HUES64 (cell line): ENCODE results near the gene COL9A3.
A peak's percentile ranks its signal among the peaks of the same experiment; 100 is the strongest.
"Not testable (repeated sequence)": the region's sequence is repeated elsewhere in the genome, so short reads cannot be mapped to it uniquely, and the experiment has no call there.

Experiments used
- H3K27ac ChIP-seq: 2 replicates; pipeline ENCODE4 v1.7.0; 2013; ENCODE audit warnings: low read depth, low read length, inconsistent platforms
- H3K27me3 ChIP-seq: 2 replicates; pipeline ENCODE4 v1.6.1; 2013; ENCODE audit warnings: mild to moderate bottlenecking, low read length; ENCODE audit not compliant: insufficient read depth
- H3K36me3 ChIP-seq: 2 replicates; pipeline ENCODE4 v1.6.1; 2013; ENCODE audit warnings: mild to moderate bottlenecking, low read length; ENCODE audit not compliant: insufficient read depth
- H3K4me1 ChIP-seq: 2 replicates; pipeline ENCODE4 v1.6.1; 2013; ENCODE audit warnings: mild to moderate bottlenecking, low read length, moderate library complexity; ENCODE audit not compliant: insufficient read depth
- H3K4me3 ChIP-seq: 2 replicates; pipeline ENCODE4 v1.5.1; 2013; ENCODE audit warnings: mild to moderate bottlenecking, low read length, moderate library complexity
- H3K9ac ChIP-seq: 2 replicates; pipeline ENCODE4 v1.6.1; 2013; ENCODE audit warnings: mild to moderate bottlenecking, low read depth, low read length
- H3K9me3 ChIP-seq: 2 replicates; pipeline ENCODE4 v1.6.1; 2013; ENCODE audit warnings: low read depth, low read length; ENCODE audit not compliant: insufficient read depth
- WGBS: fragments of 150-250, 120-280 bp; methylation state at CpG from one replicate; pipeline ENCODE4 v1.1.7; 2013; ENCODE audit warnings: missing lambda C conversion rate; 5-methylcytosine and 5-hydroxymethylcytosine counted together

Gene COL9A3

DNA sequence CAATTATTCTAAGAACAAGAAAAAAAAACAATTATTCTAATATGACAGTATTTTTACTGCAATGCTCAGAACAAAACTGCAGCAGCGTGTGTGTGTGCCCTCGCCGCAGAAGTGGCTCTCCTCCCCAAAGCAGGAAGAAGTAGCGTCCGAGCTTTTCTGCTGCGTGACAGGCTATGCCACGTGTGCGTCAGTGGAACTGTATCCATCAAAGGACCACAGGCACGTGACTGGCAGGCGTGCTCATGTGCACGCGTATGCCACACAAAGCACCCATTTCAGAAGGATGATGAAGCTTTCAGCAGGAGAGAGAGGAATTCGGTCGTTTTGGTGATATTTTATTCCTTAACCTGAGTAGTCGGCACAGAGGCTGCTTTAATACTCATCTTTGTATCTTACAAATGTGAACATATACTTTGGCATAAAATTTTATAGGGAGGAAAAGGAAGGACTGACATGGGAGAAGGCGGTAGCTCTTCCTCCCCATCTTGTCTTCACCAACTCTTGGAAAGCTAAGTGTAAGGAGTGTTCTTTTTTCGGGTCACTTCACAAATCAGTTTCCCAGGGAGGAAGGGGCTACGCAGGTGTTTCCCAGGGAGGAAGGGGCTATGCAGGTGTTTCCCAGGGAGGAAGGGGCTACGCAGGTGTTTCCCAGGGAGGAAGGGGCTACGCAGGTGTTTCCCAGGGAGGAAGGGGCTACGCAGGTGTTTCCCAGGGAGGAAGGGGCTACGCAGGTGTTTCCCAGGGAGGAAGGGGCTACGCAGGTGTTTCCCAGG, 41.4 kb downstream of the COL9A3 start:
- H3K36me3 ChIP-seq, result peaks cover 46% of the 10 kb centered on the region
- no peak overlapping the region for H3K4me3 ChIP-seq
- no peak overlapping the region for H3K9ac ChIP-seq
- no peaks in the 10 kb centered on the region for H3K9me3 ChIP-seq
- H3K4me1 ChIP-seq, result peaks cover 6% of the 10 kb centered on the region
- no peak overlapping the region for H3K27ac ChIP-seq
- 95% methylated on average over 17 of the region's 23 CpGs for WGBS
- peaks cover 8% of the 10 kb centered on the region; the same call in 1 of the 2 replicates for H3K27me3 ChIP-seq

DNA sequence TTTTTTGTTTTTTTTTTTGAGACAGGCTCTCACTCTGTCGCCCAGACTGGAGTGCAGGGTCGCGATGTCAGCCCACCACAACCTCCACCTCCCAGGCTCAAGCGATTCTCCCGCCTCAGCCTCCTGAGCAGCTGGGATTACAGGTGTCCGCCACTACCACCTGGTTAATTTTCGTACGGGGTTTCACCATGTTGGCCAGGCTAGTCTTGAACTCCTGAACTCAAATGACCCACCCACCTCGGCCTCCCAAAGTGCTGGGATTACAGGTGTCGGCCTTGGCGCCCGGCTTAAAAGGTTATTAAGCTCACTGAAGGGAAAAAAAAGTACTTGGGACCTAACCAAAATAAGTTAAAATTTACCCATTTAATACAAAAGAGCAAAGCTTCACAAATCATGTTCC, 42.9 kb downstream of the COL9A3 start:
- no peak overlapping the region for H3K9ac ChIP-seq
- peaks cover 32% of the 10 kb centered on the region for H3K36me3 ChIP-seq
- peak overlapping the region; percentile 72 for H3K4me3 ChIP-seq
- no peaks in the 10 kb centered on the region for H3K9me3 ChIP-seq
- no peak overlapping the region for H3K27ac ChIP-seq
- peaks cover 8% of the 10 kb centered on the region; the same call in 1 of the 2 replicates for H3K27me3 ChIP-seq
- WGBS, result 89% methylated on average over 12 of the region's 12 CpGs
- H3K4me1 ChIP-seq, result peaks cover 6% of the 10 kb centered on the region

DNA sequence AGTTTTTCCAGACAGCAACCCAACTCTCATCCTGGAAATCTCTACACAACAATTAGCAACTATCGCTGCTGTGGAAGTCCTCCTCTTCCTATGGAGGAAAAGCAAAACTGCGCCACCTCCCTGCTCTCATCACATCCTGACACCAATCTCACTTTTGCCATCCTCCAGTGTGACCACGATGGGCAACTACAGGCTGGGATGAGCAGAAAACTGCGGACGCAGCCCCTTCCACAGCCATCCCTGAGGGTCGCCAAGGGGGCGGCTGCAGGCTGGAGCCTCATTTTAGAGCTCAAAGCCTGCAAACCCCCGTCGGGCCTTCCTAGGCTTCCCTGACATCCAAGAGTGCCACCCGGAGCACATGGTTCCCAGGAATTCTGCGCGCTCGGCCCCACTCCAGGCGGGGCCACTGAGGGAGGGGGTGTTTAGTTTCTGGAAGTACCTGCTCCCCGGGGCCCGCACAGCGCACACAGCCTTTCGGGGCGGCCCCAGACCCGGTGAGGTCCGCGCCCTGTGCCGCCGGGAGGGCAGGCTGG, 43.6 kb downstream of the COL9A3 start:
- 9% methylated on average over 24 of the region's 24 CpGs for WGBS
- Histone ChIP-seq H3K4me1 (peaks cover 6% of the 10 kb centered on the region), H3K9ac (0 out of 2 replicates have a peak overlapping the region, but pooled peaks have one; percentile 2), H3K27ac (no peak overlapping the region), H3K27me3 (peaks cover 8% of the 10 kb centered on the region; the same call in 1 of the 2 replicates), H3K36me3 (peaks cover 28% of the 10 kb centered on the region), H3K4me3 (peak overlapping the region; percentile 72), H3K9me3 (no peaks in the 10 kb centered on the region)

DNA sequence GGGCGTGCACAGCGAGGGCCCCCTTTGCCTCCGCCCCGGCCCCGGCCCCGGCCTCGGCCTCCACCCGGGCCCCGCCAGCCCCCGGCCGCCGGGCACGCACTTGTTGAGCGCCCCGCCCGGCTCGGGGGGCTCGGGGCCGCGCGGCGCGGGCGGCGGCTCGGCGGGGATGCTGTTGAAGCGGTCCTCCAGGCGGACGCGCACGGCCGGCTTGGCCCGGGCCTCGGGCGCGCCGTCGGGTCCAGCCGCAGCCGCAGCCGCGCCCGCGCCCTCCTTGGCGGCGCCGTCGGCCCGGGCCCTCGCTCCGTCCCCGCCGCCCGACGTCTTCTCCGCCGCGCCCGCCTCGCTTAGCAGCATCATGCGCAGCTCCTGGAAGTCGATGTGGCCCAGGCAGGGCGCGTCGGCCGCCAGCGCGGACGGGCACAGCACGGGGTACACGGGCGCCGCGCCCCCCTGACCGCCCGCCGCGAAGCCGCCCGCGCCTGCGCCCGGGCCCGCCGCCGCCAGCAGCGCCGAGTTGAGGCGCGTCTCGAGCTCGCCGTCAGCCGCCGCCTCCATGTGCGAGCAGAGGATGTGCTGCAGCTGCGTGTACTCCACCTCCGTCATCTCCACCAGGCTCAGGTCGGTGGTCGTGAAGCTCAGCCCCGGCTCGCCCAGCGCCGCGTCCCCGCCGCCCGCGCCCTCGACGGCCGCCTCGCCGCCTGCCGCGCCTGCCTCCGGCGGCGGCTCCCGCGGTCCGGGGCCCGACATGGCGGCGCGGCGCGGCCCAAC, 44.3 kb downstream of the COL9A3 start:
- no peaks in the 10 kb centered on the region for H3K9me3 ChIP-seq
- H3K27me3 ChIP-seq, result peaks cover 8% of the 10 kb centered on the region; the same call in 1 of the 2 replicates
- peaks cover 23% of the 10 kb centered on the region for H3K36me3 ChIP-seq
- peaks cover 6% of the 10 kb centered on the region for H3K4me1 ChIP-seq
- WGBS, result under 1% methylated on average over 129 of the region's 129 CpGs
- peak overlapping the region; percentile 72 for H3K4me3 ChIP-seq
- H3K27ac ChIP-seq, result no peak overlapping the region
- H3K9ac ChIP-seq, result peak overlapping the region; percentile 74

DNA sequence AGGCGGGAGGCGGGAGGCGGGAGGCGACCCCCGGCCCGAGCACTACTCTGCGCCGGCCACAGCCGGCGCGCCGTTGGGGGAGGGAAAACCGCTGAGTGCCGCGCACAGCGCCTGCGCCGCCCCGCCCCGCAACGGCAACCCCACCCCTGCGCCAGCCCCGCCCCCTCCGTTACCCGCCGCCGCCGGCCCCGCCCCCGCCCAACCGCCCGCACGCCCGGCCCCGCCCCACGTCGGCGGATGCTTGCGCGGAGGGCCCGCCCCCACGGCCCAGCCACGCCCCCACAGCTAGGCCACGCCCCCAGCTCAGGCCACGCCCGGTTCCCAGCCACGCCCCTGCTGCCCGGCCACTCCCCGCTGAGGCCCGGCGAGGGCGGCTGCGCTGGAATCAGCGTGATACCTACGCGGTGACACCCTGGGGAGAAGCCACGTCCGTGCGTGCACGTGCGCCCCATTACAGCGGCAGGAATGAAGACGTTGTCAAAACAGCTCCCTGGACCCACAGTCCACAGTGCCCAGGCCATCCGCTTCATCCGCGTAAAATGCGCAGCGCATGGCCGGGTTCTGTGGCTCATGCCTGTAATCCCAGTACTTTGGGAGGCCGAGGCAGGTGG, 45.0 kb downstream of the COL9A3 start, which contains the start of gene TCFL5:
TSS of gene TCFL5 (minus strand) at position 97 of the 611 bp plus-strand sequence. CDS start 152 bp downstream, outside the sequence.
- Histone ChIP-seq H3K9me3 (no peaks in the 10 kb centered on the region), H3K36me3 (peaks cover 20% of the 10 kb centered on the region), H3K4me1 (peaks cover 6% of the 10 kb centered on the region), H3K27ac (no peak within 1 kb of the TSS), H3K9ac (peak within 1 kb of the TSS; percentile 74), H3K4me3 (peak within 1 kb of the TSS; percentile 72), H3K27me3 (peaks cover 8% of the 10 kb centered on the region; the same call in 1 of the 2 replicates)
- WGBS, result 12% methylated on average over 54 of the region's 70 CpGs

DNA sequence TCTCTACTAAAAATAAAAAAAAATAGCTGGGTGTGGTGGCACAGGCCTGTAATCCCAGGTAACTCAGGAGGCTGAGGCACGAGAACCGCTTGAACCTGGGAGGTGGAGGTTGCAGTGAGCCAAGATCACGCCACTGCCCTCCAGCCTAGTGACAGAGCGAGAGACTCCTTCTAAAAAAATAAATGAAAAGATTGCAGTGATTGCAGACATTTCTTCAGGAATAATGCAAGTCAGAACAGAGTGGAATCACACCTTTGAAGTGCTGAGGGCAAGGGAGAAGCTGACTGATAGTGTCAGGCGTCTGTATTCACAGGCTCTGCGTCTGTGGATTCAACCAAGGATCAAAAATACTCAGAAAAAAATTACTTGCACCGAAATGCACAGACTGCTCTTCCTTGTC, 47.4 kb downstream of the COL9A3 start:
- Histone ChIP-seq H3K9ac (no peak overlapping the region), H3K36me3 (peaks cover 3% of the 10 kb centered on the region), H3K27ac (no peak overlapping the region), H3K4me1 (peaks cover 5% of the 10 kb centered on the region), H3K9me3 (no peaks in the 10 kb centered on the region), H3K27me3 (peaks cover 8% of the 10 kb centered on the region; the same call in 1 of the 2 replicates), H3K4me3 (no peak overlapping the region)
- 97% methylated on average over 7 of the region's 7 CpGs for WGBS

DNA sequence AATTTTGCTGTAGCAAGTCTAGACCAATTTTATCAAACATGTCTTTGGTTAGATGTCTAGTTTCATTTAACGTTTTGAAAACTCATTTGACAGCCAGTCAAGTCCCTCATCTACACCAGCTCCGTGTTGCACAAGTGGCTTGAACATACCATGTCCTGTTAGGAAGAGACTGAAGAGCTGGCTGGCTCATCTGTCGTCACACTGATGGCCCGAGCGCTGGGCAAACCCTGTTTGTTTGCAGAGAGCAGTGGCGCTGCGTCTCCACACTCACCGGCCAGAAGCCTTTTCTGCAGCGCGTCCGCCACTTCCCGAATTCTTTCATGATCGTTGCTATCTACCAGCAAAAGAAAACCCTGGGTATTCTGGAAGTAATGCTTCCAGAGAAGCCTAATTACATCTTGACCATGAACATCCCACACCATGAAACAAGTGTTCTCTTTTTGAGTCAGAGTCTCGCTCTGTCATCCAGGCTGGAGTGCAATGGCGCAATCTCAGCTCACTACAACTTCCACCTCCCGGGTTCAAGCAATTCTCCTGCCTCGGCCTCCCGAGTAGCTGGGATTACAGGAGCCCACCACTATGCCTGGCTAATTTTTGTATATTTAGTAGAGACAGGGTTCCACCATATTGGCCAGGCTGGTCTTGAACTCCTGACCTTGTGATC, 55.5 kb downstream of the COL9A3 start:
- H3K27ac ChIP-seq, result no peak overlapping the region

DNA sequence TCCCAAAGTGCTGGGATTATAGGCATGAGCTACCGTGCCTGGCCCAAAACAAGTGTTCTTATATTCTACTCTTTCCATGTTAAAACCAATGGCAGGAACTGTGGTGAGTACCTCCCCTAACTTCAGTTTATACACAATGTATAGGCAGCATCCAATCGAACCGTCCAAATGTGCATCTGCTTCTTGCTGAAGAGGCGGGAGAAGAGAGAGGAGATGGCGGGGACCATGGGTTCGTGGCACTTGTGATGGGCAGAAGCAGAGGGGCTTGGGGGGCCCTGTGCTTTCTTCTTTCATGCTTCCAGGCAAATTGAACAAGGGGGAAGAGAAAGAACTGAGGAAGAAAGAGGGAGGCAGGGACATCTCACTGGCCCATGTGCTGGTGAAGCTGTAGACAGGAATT, 56.0 kb downstream of the COL9A3 start:
- no peak overlapping the region for H3K27ac ChIP-seq
- 96% methylated on average over 6 of the region's 6 CpGs for WGBS

More for the DNA sequence above, 55.5 kb downstream of the COL9A3 start:
- no peaks in the 10 kb centered on the region for H3K36me3 ChIP-seq
- 92% methylated on average over 18 of the region's 18 CpGs for WGBS
- H3K27me3 ChIP-seq, result no peaks in the 10 kb centered on the region
- peaks cover 5% of the 10 kb centered on the region; the same call in 1 of the 2 replicates for H3K4me1 ChIP-seq
- no peaks in the 10 kb centered on the region for H3K9me3 ChIP-seq
- H3K4me3 ChIP-seq, result no peak overlapping the region
- no peak overlapping the region for H3K9ac ChIP-seq

DNA sequence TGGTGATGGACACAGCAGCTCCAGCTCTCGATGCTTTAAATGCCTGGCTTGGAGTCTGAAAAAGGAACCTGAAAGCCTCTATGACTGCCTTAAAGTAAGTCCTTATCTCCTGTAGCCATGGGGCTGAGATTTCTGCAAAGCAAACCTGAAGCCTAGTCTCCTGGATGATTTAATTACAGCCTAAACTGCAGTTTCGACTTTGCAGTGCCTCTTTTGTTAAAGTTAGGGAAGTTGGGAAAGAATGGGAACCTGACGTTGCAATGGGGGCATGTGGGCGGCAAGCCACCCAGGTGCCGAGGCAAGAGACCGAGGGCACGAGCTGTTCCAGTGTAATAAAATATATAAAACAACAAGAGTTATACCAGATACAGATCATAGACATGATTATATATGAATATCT, 56.4 kb downstream of the COL9A3 start:
- Histone ChIP-seq H3K4me3 (no peak overlapping the region), H3K27me3 (no peaks in the 10 kb centered on the region), H3K4me1 (peaks cover 8% of the 10 kb centered on the region), H3K27ac (no peak overlapping the region), H3K9ac (no peak overlapping the region), H3K36me3 (no peaks in the 10 kb centered on the region), H3K9me3 (no peaks in the 10 kb centered on the region)
- 84% methylated on average over 5 of the region's 7 CpGs for WGBS

More for the DNA sequence above, 56.0 kb downstream of the COL9A3 start:
- no peaks in the 10 kb centered on the region for H3K36me3 ChIP-seq
- H3K9me3 ChIP-seq, result no peaks in the 10 kb centered on the region
- H3K4me3 ChIP-seq, result no peak overlapping the region
- peaks cover 5% of the 10 kb centered on the region; the same call in 1 of the 2 replicates for H3K4me1 ChIP-seq
- H3K27me3 ChIP-seq, result no peaks in the 10 kb centered on the region
- H3K9ac ChIP-seq, result no peak overlapping the region

DNA sequence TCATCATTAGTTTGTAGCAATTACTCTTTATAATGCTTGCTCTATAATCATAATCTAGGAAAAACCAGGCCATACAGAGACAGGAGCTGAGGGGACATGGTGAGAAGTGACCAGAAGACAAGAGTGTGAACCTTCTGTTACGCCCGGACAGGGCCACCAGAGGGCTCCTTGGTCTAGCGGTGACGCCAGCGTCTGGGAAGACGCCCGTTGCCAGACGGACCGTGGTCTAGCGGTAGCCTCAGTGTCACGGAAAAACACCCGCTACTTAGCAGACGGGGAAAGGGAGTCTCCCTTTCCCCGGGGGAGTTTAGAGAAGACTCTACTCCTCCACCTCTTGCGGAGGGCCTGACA, 56.8 kb downstream of the COL9A3 start:
- H3K9me3 ChIP-seq, H3K9ac ChIP-seq, H3K27ac ChIP-seq, H3K27me3 ChIP-seq, H3K36me3 ChIP-seq: not testable (repeated sequence)
- 3% methylated on average over 13 of the region's 15 CpGs for WGBS
- H3K4me3 ChIP-seq, result 0 out of 2 replicates have a peak overlapping the region, but pooled peaks have one; percentile 22
- H3K4me1 ChIP-seq, result peaks cover 11% of the 10 kb centered on the region
